ENCODE results near the gene INTS11. TPM values are rescaled to one million over a fixed set of nuclear protein-coding genes. Genes with fewer than 3 reads are reported as not detected.

The INTS11 gene
- total and polyA plus RNA-seq, 2 of the 8 experiments (the other 6 are each of a cell fraction or from before 2014, with no cell fraction given): 113 to 243 TPM

DNA sequence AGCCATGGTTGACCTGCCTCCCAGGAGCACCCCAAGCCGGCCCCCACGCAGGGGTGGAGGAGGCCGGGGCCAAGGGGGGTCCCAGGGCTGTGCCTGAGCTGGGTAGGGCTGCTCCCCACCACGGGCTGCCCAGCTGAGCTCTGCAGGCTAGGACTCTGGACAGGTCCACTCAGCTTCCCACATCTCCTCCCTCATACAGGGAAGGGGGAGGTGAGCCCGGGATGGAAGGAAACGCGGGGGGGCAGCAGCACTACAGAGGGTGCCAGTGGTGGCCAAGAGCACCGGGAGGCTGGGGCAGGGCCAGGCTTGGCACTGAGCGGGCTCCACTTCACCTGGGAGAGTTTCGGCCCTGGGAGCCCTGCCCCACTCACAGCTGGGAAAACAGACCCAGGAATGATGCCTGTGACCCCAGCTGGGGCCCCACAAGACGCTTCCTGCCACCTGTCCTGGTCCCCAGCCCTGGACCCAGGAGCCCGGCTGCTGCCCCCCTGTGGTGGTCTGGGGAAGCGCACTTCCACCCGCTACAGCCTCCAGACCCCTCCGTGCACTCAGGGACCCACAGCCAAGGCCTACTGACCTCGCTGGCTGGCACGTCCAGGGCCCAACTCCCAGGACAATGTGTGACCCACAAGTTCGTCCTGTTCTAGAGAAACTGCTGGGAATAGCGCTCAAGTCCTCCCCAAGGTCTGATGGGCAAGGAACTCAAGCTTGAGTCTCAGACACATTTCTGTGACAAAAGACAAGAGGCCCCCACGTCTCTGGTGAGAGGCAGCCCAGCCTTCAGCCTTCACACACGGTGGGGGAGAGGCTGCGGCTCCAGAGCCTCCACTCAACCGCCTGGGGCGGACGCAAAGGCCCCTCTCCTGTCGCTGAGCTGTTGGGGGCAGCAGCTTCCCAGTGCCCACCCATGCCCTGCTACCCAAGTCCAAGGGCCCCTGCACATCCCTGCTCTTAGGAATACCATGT lies 47.6 kb upstream of the INTS11 start:
- H3K4me2 ChIP-seq (ENCODE audit: insufficient read depth in 1 of 2, low read depth in 2 of 2, low read length in 2 of 2): 0 out of 4 replicates have a peak overlapping the region, but pooled peaks of 1 of the 2 experiments have one; percentile 15
- H3K14ac ChIP-seq (ENCODE audit: insufficient read length): no peak overlapping the region
- no peak overlapping the region for H3K56ac ChIP-seq (replicated peaks; ENCODE audit: insufficient read length, low read depth, low read length)
- no peak overlapping the region; the same call in 1 of the 2 replicates for H2BK5ac ChIP-seq (ENCODE audit: low read depth, low read length)
- peaks cover 0 to 12% of the 10 kb centered on the region in 2 experiments for H4K20me1 ChIP-seq (replicated peaks in 1 of 2; ENCODE audit: control insufficient read depth in 1 of 2, insufficient read depth in 2 of 2, low read length in 2 of 2)
- no peak overlapping the region for H2BK15ac ChIP-seq (ENCODE audit: low read length)
- H2BK20ac ChIP-seq (ENCODE audit: low read length): no peak overlapping the region
- no peak overlapping the region for H4K5ac ChIP-seq (ENCODE audit: insufficient read length, low read depth, low read length)
- no peak overlapping the region for H2AFZ ChIP-seq (ENCODE audit: low read length)
- no peak overlapping the region for H3K27ac ChIP-seq (ENCODE audit: low read depth, low read length)
- no peak overlapping the region for H3K9ac ChIP-seq (replicated peaks in 1 of 4; ENCODE audit: extremely low read depth in 1 of 4, low read depth in 3 of 4, low read length in 3 of 4)
- H3K4me3 ChIP-seq (ENCODE audit: extremely low read depth in 1 of 4, insufficient read depth in 2 of 4, low read depth in 3 of 4, low read length in 4 of 4): no peak overlapping the region
- H3K36me3 ChIP-seq (ENCODE audit: control insufficient read depth in 2 of 4, insufficient read depth in 4 of 4, low read length in 3 of 4): peaks cover 0 to 4% (median 0%) of the 10 kb centered on the region in 4 experiments; a peak in 1 of 8 replicates
- H3K23ac ChIP-seq (ENCODE audit: insufficient read length): no peak overlapping the region
- H3K23me2 ChIP-seq (ENCODE audit: low read depth, low read length): peaks cover 12% of the 10 kb centered on the region; the same call in 1 of the 2 replicates
- no peaks in the 10 kb centered on the region for H3K27me3 ChIP-seq (replicated peaks in 1 of 4; ENCODE audit: control insufficient read depth in 3 of 4, extremely low read depth in 1 of 4, insufficient read depth in 3 of 4, low read length in 3 of 4)
- 60% methylated on average over 21 of the region's 26 CpGs; no CpG with 5 or more reads in 1 of the 2 experiments for WGBS, 2 experiments (ENCODE audit: extremely low coverage in 1 of 2, insufficient coverage in 1 of 2, insufficient read length in 1 of 2, insufficient replicate concordance in 2 of 2, low coverage in 1 of 2, low lambda C conversion rate in 2 of 2, missing lambda C conversion rate in 1 of 2)
- peaks cover 4 to 6% of the 10 kb centered on the region in 2 experiments; a peak in 3 of 4 replicates for H3K9me3 ChIP-seq (ENCODE audit: insufficient read depth in 2 of 2, low read depth in 1 of 2, low read length in 1 of 2)
- H2AK5ac ChIP-seq (ENCODE audit: low read depth, low read length): no peak overlapping the region
- H4K91ac ChIP-seq (replicated peaks; ENCODE audit: insufficient read length, low read length): peak overlapping the region; percentile 91
- peak in 1 of 2 experiments; percentile 99 for DNase-seq (ENCODE audit: low read depth in 1 of 2, low spot score in 2 of 2)
- H3K79me1 ChIP-seq (ENCODE audit: low read depth, low read length): peaks cover 3% of the 10 kb centered on the region; the same call in 1 of the 2 replicates
- no peak overlapping the region for H3K18ac ChIP-seq (ENCODE audit: extremely low read depth, low read length)
- POLR2A ChIA-PET (ENCODE audit: partially characterized antibody): interaction anchor here (0.6 to 33.4 kb wide), 11 partner anchors 9 to 948 kb away, joined by 3 to 719 read pairs (median 6); partner anchors contain the start of genes CCNL2, MRPL20 and MXRA8
- H3K4me1 ChIP-seq (replicated peaks in 1 of 4; ENCODE audit: control insufficient read depth in 3 of 4, insufficient read depth in 4 of 4, low read length in 3 of 4): peaks cover 0 to 12% (median 9%) of the 10 kb centered on the region in 4 experiments; a peak in 5 of 7 replicates
- CTCF ChIA-PET (ENCODE audit: partially characterized antibody): interaction anchor here (0.6 to 4.5 kb wide), 33 partner anchors 8 to 250 kb away, joined by 3 to 40 read pairs (median 4); partner anchors contain the start of genes CCNL2, DVL1 and MXRA8
- FAIRE-seq: no peak
- peaks cover 5 to 17% of the 10 kb centered on the region in 2 experiments; a peak in 3 of 4 replicates for H3K79me2 ChIP-seq (ENCODE audit: control insufficient read depth in 1 of 2, insufficient read depth in 2 of 2, low read length in 2 of 2)
- H4K8ac ChIP-seq (ENCODE audit: extremely low read depth, insufficient read depth, low read length): peak overlapping the region; percentile 57
- peak overlapping the region; percentile 39 for H3K4ac ChIP-seq (replicated peaks; ENCODE audit: insufficient read length, low read depth, low read length)
- H2BK12ac ChIP-seq (ENCODE audit: low read depth, low read length): no peak overlapping the region
- H2BK120ac ChIP-seq (replicated peaks; ENCODE audit: low read depth, low read length): no peak overlapping the region
- TF ChIP-seq CTBP2 (IDR thresholded peaks at IDR 0.05; ENCODE audit: borderline replicate concordance, insufficient read depth, insufficient read length, low read length) (no peak), RAD21 (IDR thresholded peaks at IDR 0.05 in 1 of 2, conservative IDR thresholded peaks at IDR 0.05 in 1 of 2; ENCODE audit: low read depth in 2 of 2, low read length in 2 of 2) (peak; percentile 65 to 75), POLR2A (IDR thresholded peaks at IDR 0.05; ENCODE audit: control extremely low read depth in 1 of 2, low read depth in 2 of 2, low read length in 2 of 2) (peak in 1 of 2 experiments; percentile 37; a peak in 1 of 3 replicates), TCF12 (IDR thresholded peaks at IDR 0.05; ENCODE audit: low read depth, low read length) (peak; percentile 80; the same call in 1 of the 2 replicates), RNF2 (IDR thresholded peaks at IDR 0.05; ENCODE audit: borderline replicate concordance, low read depth, low read length, missing control alignments, poor library complexity, severe bottlenecking) (no peak)
- TF ChIP-seq, protein P1, sequence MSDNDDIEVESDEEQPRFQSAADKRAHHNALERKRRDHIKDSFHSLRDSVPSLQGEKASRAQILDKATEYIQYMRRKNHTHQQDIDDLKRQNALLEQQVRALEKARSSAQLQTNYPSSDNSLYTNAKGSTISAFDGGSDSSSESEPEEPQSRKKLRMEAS (IDR thresholded peaks at IDR 0.05): 0 out of 2 replicates have a peak, but pooled peaks have one; percentile 19
- TF ChIP-seq, protein P2, sequence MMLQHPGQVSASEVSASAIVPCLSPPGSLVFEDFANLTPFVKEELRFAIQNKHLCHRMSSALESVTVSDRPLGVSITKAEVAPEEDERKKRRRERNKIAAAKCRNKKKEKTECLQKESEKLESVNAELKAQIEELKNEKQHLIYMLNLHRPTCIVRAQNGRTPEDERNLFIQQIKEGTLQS (IDR thresholded peaks at IDR 0.05; ENCODE audit: insufficient read depth, low read depth, low read length): no peak

Measured in H1 (cell line).